ENCODE measurements around the gene TASP1. TPM values are rescaled to one million over a fixed set of nuclear protein-coding genes. Genes with fewer than 3 reads are reported as not detected.

Gene TASP1
- total RNA-seq, 1 donor from 2014 or later: 5.5 TPM

DNA sequence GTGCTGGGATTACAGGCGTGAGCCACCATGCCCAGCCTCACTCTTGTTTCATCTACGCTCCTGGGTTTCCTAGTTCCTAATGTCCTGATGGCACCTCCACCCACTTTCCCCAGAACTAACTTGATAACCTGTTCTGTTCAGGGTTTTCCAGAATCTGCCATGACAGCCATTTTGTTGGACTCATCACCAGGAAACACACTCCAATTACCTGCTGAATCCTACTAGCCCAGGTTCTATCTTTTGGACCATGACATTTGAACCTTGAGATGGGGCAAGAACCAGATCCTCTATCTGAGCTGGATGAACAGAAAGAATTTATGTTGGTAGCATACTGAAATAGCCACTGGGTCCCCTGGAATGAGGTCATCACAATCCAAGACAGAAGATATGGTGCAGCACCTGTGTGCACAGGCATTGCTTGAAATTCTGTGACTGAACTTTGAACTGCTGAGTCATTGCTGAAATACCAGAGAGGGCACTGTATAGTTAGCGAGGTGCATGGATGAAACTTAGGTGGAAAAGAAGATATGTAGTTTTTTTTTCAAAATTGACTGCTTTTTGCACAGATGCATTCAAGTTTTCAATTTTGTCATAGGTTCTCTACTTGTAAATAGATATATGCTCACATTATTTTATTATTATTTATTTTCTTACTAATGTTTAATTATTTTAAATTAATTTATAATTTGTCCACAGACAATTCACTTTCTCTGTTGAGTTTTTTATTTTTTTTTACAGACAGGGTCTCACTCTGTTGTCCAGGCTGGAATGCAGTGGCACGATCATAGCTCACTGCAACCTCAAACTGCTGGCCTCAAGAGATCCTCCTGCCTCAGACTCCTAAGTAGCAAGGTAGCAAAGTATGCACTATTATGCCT, 42.8 kb upstream of the TASP1 start:
- Histone ChIP-seq H3K27ac (replicated peaks) (no peak overlapping the region), H3K36me3 (no peaks in the 10 kb centered on the region), H3K4me1 (no peaks in the 10 kb centered on the region), H3K27me3 (ENCODE audit: low read depth) (peaks cover 14% of the 10 kb centered on the region), H3K4me3 (no peak overlapping the region), H3K9me3 (replicated peaks) (no peaks in the 10 kb centered on the region)
- no peak for DNase-seq
- intact Hi-C loops (cut with micrococcal nuclease): no loop called here
- TF ChIP-seq, protein P1, sequence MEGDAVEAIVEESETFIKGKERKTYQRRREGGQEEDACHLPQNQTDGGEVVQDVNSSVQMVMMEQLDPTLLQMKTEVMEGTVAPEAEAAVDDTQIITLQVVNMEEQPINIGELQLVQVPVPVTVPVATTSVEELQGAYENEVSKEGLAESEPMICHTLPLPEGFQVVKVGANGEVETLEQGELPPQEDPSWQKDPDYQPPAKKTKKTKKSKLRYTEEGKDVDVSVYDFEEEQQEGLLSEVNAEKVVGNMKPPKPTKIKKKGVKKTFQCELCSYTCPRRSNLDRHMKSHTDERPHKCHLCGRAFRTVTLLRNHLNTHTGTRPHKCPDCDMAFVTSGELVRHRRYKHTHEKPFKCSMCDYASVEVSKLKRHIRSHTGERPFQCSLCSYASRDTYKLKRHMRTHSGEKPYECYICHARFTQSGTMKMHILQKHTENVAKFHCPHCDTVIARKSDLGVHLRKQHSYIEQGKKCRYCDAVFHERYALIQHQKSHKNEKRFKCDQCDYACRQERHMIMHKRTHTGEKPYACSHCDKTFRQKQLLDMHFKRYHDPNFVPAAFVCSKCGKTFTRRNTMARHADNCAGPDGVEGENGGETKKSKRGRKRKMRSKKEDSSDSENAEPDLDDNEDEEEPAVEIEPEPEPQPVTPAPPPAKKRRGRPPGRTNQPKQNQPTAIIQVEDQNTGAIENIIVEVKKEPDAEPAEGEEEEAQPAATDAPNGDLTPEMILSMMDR (IDR thresholded peaks at IDR 0.05; ENCODE audit: borderline replicate concordance): no peak

DNA sequence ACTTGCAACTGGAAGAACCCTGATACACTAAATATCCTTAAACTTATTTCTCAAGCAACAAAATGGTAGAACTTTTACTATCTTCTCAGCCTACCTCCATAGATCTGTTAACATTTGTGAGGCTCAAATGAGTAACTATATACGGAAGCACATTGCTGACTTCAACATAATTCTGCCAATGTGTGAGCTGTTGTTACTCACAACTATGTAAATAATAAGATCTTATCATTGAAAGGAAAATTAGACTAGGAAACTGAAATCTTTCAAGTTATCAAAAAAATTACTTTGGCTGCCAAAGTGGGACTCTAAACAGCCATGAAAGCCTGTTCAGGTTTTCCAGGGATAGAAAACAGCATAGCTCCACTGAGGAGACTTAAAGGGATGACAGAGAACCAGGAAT, 40.2 kb upstream of the TASP1 start:
- H3K4me1 ChIP-seq: no peaks in the 10 kb centered on the region
- H3K36me3 ChIP-seq: no peaks in the 10 kb centered on the region
- H3K9me3 ChIP-seq (replicated peaks): no peaks in the 10 kb centered on the region
- no peak overlapping the region for H3K4me3 ChIP-seq
- DNase-seq: no peak
- H3K27ac ChIP-seq (replicated peaks): no peak overlapping the region
- H3K27me3 ChIP-seq (ENCODE audit: low read depth): peaks cover 10% of the 10 kb centered on the region
- intact Hi-C loops (cut with micrococcal nuclease): no loop called here
- TF ChIP-seq, protein P1 (IDR thresholded peaks at IDR 0.05; ENCODE audit: borderline replicate concordance): no peak

DNA sequence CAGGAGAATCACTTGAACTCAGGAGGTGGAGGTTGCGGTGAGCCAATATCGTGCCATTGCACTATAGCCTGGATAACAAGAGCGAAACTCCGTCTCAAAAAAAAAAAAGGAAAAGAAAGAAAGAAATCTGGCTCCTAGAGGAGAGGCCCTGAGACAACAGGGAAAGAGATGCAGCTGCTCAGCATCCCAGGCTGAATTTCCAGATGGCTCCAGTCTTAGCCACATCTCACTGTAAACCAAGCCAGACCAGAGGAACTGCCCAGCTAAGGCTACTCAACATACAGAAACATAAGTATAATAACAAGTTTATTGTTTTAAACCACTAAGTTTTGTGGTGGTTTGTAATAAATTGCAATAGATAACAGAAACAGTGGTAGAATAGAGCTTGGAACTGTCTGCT, 38.5 kb upstream of the TASP1 start:
- Histone ChIP-seq H3K27ac (replicated peaks) (no peak overlapping the region), H3K4me1 (peaks cover 2% of the 10 kb centered on the region), H3K9me3 (replicated peaks) (no peaks in the 10 kb centered on the region), H3K36me3 (no peaks in the 10 kb centered on the region), H3K27me3 (ENCODE audit: low read depth) (peaks cover 2% of the 10 kb centered on the region), H3K4me3 (no peak overlapping the region)
- intact Hi-C loops (cut with micrococcal nuclease): no loop called here
- no peak for DNase-seq
- TF ChIP-seq, protein P1 (IDR thresholded peaks at IDR 0.05; ENCODE audit: borderline replicate concordance): no peak

DNA sequence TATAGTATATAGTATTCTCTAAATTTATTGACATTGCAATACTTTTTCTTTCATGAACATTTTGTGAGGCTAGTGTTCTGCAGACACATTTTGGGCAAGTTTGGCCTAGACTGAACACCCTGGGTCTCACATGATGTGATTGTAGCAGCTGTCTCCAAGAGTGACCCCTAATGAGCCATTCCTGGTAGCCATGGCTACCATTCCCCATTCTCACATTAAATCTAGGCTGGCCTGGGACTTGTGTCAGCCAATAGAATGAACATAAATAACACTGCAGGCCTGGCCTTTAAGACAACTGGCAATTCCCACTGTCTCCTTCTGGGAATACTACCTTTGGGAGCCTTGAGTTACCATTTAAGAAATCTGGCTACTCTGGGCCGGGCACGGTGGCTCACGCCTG, 38.0 kb upstream of the TASP1 start:
- TF ChIP-seq, protein P1 (IDR thresholded peaks at IDR 0.05; ENCODE audit: borderline replicate concordance): no peak
- intact Hi-C loops (cut with micrococcal nuclease): no loop called here

DNA sequence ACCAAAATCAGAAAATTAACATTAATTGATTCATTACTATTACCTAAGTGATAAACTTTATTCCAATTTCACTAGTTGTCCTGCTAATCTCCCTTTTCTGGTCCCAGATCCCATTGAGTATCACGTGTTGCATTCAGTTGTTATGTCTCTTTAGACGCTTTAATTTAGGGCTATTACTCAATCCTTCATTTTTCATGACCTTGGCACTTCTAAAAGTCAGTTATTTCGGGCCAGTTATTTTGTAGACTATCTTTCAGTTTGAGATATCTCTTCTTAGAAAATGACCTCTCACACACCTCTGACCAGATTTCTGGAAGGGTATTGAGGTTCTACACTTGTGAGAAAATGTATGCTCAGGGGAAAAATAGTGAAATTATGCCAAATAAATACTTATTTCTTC, 34.0 kb upstream of the TASP1 start:
- H3K4me3 ChIP-seq: no peak overlapping the region
- no peaks in the 10 kb centered on the region for H3K27me3 ChIP-seq (ENCODE audit: low read depth)
- no peak for DNase-seq
- H3K27ac ChIP-seq (replicated peaks): peak overlapping the region; percentile 56
- intact Hi-C loops (cut with micrococcal nuclease): no loop called here
- TF ChIP-seq, protein P1 (IDR thresholded peaks at IDR 0.05; ENCODE audit: borderline replicate concordance): no peak
- no peaks in the 10 kb centered on the region for H3K9me3 ChIP-seq (replicated peaks)
- H3K36me3 ChIP-seq: no peaks in the 10 kb centered on the region
- peaks cover 15% of the 10 kb centered on the region for H3K4me1 ChIP-seq

More for the DNA sequence above, 38.0 kb upstream of the TASP1 start:
- DNase-seq: no peak
- Histone ChIP-seq H3K9me3 (replicated peaks) (no peaks in the 10 kb centered on the region), H3K36me3 (no peaks in the 10 kb centered on the region), H3K4me1 (peaks cover 6% of the 10 kb centered on the region), H3K27me3 (ENCODE audit: low read depth) (no peaks in the 10 kb centered on the region), H3K4me3 (no peak overlapping the region), H3K27ac (replicated peaks) (no peak overlapping the region)
